ENCODE measurements around the gene LCN10.
A peak's percentile ranks its signal among the peaks of the same experiment; 100 is the strongest.

Gene LCN10

GRCh38 chr9:136697821-136698526, 44.8 kb downstream of the LCN10 start:
- DNase-seq: peak; percentile 83

GRCh38 chr9:136697146-136697820, 45.5 kb downstream of the LCN10 start:
- DNase-seq: peak; percentile 11

- peak; percentile 41 for DNase-seq
These were observed 46.2 kb downstream of the LCN10 start for GRCh38 chr9:136696502-136696901.

- peak; percentile 56 for DNase-seq
These were observed 46.8 kb downstream of the LCN10 start for GRCh38 chr9:136695955-136696354.

- DNase-seq: no peak
These were observed 47.3 kb downstream of the LCN10 start for GRCh38 chr9:136695435-136695895.

GRCh38 chr9:136694872-136695247, 47.9 kb downstream of the LCN10 start:
- no peak for DNase-seq

- DNase-seq: no peak
These were observed 48.4 kb downstream of the LCN10 start for GRCh38 chr9:136694163-136694871.

- no peak for DNase-seq
These were observed 49.1 kb downstream of the LCN10 start for GRCh38 chr9:136693490-136694162.

- no peak for DNase-seq
These were observed 49.6 kb downstream of the LCN10 start for GRCh38 chr9:136693135-136693489.

- DNase-seq: no peak
These were observed 50.3 kb downstream of the LCN10 start for GRCh38 chr9:136692185-136693134.

- DNase-seq: no peak
These were observed 51.2 kb downstream of the LCN10 start for GRCh38 chr9:136691316-136692184.

- no peak for DNase-seq
These were observed 51.9 kb downstream of the LCN10 start for GRCh38 chr9:136690806-136691261.

GRCh38 chr9:136690104-136690805, 52.5 kb downstream of the LCN10 start:
- no peak for DNase-seq

GRCh38 chr9:136689108-136689460, 53.7 kb downstream of the LCN10 start:
- DNase-seq: no peak

- DNase-seq: no peak
These were observed 54.2 kb downstream of the LCN10 start for GRCh38 chr9:136688274-136689107.
